Endothelial cell of umbilical vein (primary cell): ENCODE measurements around the gene RNF130. TPM values are rescaled to one million over a fixed set of nuclear protein-coding genes. Genes with fewer than 3 reads are reported as not detected.

Source experiments
- BruUV-seq: library from RNA; stranded (reverse); fragments of 400-500 nt; replicated peaks from 2 replicates; lab custom pipeline; 2021; lab: Mats Ljungman, UMichigan
- CTCF ChIA-PET: fragments of 300-600, 350-600 bp; sonication (Branson Sonifier 250); formaldehyde crosslinking; loops from one replicate; lab custom pipeline; 2021; ENCODE audit warnings: antibody characterized with exemption, inconsistent platforms; lab: Charles Lee
- POLR2A ChIA-PET: fragments of 300-600, 350-600 bp; sonication (Branson Sonifier 250); formaldehyde crosslinking; loops from one replicate; lab custom pipeline; 2021; ENCODE audit warnings: antibody characterized with exemption, inconsistent platforms; lab: Charles Lee
- DNase-seq: peaks from one replicate; pipeline ENCODE4 v3.0.0-alpha.2; 2011; ENCODE audit warnings: low read depth, low spot score
- FAIRE-seq: peaks from 2 replicates; lab custom pipeline; 2011; peaks lifted over from hg19 to GRCh38; lab: Jason Lieb, UNC
- H2AFZ ChIP-seq: 2 replicates; pipeline ENCODE4 v1.6.0; 2012; ENCODE audit warnings: low read depth, low read length, control low read depth, inconsistent platforms
- H3K27ac ChIP-seq: 2 replicates; pipeline ENCODE4 v1.5.1; 2011; ENCODE audit warnings: low read depth, mild to moderate bottlenecking, control low read depth, low read length, moderate library complexity; ENCODE audit not compliant: insufficient read depth
- H3K27me3 ChIP-seq, 2 experiments: 2 replicates each; pipeline versions ENCODE4 v1.6.0 to v1.6.1; 2011; ENCODE audit warnings: low read length in 2 of 2, mixed read lengths in 1 of 2; ENCODE audit not compliant: control insufficient read depth in 2 of 2, insufficient read depth in 2 of 2
- H3K36me3 ChIP-seq, 2 experiments: 2 replicates in 1 of 2; 3 replicates in 1 of 2; pipeline ENCODE4 v1.5.1; 2011; ENCODE audit warnings: low read length in 2 of 2, mild to moderate bottlenecking in 1 of 2, moderate library complexity in 1 of 2; ENCODE audit not compliant: control insufficient read depth in 2 of 2, insufficient read depth in 2 of 2; ENCODE audit errors: extremely low read depth in 1 of 2
- H3K4me1 ChIP-seq: 3 replicates; pipeline ENCODE4 v1.5.1; 2011; ENCODE audit warnings: mild to moderate bottlenecking, low read length; ENCODE audit not compliant: control insufficient read depth, insufficient read depth; ENCODE audit errors: extremely low read depth
- H3K4me2 ChIP-seq: 2 replicates; pipeline ENCODE4 v1.6.1; 2011; ENCODE audit warnings: low read length, control low read depth, mixed read lengths; ENCODE audit not compliant: insufficient read depth
- H3K4me3 ChIP-seq, 3 experiments: fragments of 200-600 bp in 1 of 3; sonication (generic), shearing (Covaris generic) in 1 of 3; replicated peaks in 1 of 3; 2 replicates each; pipeline ENCODE4 v1.5.1; 2011 to 2016; ENCODE audit warnings: control low read depth in 3 of 3, low read length in 3 of 3, mild to moderate bottlenecking in 2 of 3, inconsistent platforms in 1 of 3, low read depth in 1 of 3, moderate library complexity in 1 of 3; ENCODE audit not compliant: insufficient read depth in 1 of 3
- H3K79me2 ChIP-seq: 2 replicates; pipeline ENCODE4 v1.6.0; 2012; ENCODE audit warnings: low read length, inconsistent platforms; ENCODE audit not compliant: control insufficient read depth, insufficient read depth
- H3K9ac ChIP-seq: replicated peaks from 2 replicates; pipeline ENCODE3; 2011; ENCODE audit warnings: low read length, control low read depth; ENCODE audit not compliant: insufficient read depth; ENCODE audit errors: extremely low read depth
- H3K9me1 ChIP-seq: replicated peaks from 3 replicates; pipeline ENCODE4 v1.6.0; 2011; ENCODE audit warnings: mild to moderate bottlenecking, low read length; ENCODE audit not compliant: control insufficient read depth, insufficient read depth; ENCODE audit errors: extremely low read depth
- H3K9me3 ChIP-seq: replicated peaks from 2 replicates; pipeline ENCODE4 v1.5.1; 2012; ENCODE audit warnings: low read length, inconsistent platforms; ENCODE audit not compliant: control insufficient read depth, insufficient read depth
- H4K20me1 ChIP-seq: replicated peaks from 2 replicates; pipeline ENCODE3; 2011; ENCODE audit warnings: mild to moderate bottlenecking, low read length; ENCODE audit not compliant: control insufficient read depth, insufficient read depth; ENCODE audit errors: extremely low read depth
- EZH2 ChIP-seq: IDR thresholded peaks from 2 replicates; pipeline ENCODE4 v1.6.1; 2012; ENCODE audit warnings: borderline replicate concordance, low read depth, mild to moderate bottlenecking, moderate library complexity, low read length, inconsistent platforms; ENCODE audit not compliant: severe bottlenecking
- FOS ChIP-seq: IDR thresholded peaks from 2 replicates; pipeline ENCODE4 v1.6.1; 2011; ENCODE audit warnings: mild to moderate bottlenecking, low read length, moderate library complexity, borderline replicate concordance; ENCODE audit not compliant: insufficient read depth
- GATA2 ChIP-seq: IDR thresholded peaks from 2 replicates; pipeline ENCODE4 v1.7.0; 2011; ENCODE audit warnings: low read depth, mild to moderate bottlenecking, moderate library complexity, mixed read lengths, low read length; ENCODE audit not compliant: insufficient read length, insufficient read depth
- JUN ChIP-seq: IDR thresholded peaks from 2 replicates; pipeline ENCODE4 v1.6.1; 2011; ENCODE audit warnings: borderline replicate concordance, low read depth; ENCODE audit not compliant: insufficient read length, insufficient read depth
- MYC ChIP-seq: IDR thresholded peaks from one replicate; pipeline ENCODE4 v1.6.1; 2011; ENCODE audit warnings: mild to moderate bottlenecking, low read depth, low read length
- POLR2A ChIP-seq: IDR thresholded peaks from 2 replicates; pipeline ENCODE4 v1.6.1; 2012; ENCODE audit warnings: low read depth, mild to moderate bottlenecking, control low read depth, low read length
- POLR2AphosphoS5 ChIP-seq: IDR thresholded peaks from 2 replicates; pipeline ENCODE4 v1.6.1; 2012; ENCODE audit warnings: low read depth, mild to moderate bottlenecking, control low read depth, low read length, moderate library complexity; ENCODE audit not compliant: insufficient read depth
- dilution Hi-C: fragments of 300-500 bp; cut with MboI; formaldehyde crosslinking; loops from one replicate; pipeline ENCODE4 v1.15.0; 2019; ENCODE audit warnings: low sequenced_read_pairs; ENCODE audit not compliant: extremely low pct_ligation_motif_present
- intact Hi-C: fragments of 100-400 bp; cut with micrococcal nuclease; formaldehyde crosslinking; loops from one replicate; pipeline ENCODE4 v1.10.0; 2022
- polyA plus RNA-seq, 4 experiments: library from polyadenylated mRNA; depleted of rRNA in 3 of 4; stranded (reverse) in 3 of 4; unstranded in 1 of 4; fragments of >200 nt; gene quantifications; 2 replicates each; pipeline versions ENCODE4 v1.2.1 to v1.2.3, GENCODE V29; 2011 to 2012; ENCODE audit warnings: missing spikeins in 1 of 4
- total RNA-seq: library from RNA; stranded (reverse); gene quantifications from 2 replicates; pipeline ENCODE4 v1.2.3, GENCODE V29; 2021
- TF ChIP-seq, protein P1 (sequence below), 2 donors: IDR thresholded peaks; 1 replicate in 1 of 2; 2 replicates in 1 of 2; pipeline ENCODE4 v1.5.1; 2011; ENCODE audit warnings: low read length in 2 of 2, mild to moderate bottlenecking in 2 of 2, moderate library complexity in 2 of 2, control low read depth in 1 of 2, inconsistent platforms in 1 of 2, low read depth in 1 of 2; ENCODE audit not compliant: insufficient read depth in 1 of 2; ENCODE audit errors: extremely low read depth in 1 of 2
- TF ChIP-seq, protein P2 (sequence below): IDR thresholded peaks from 2 replicates; pipeline ENCODE4 v1.6.1; 2011; ENCODE audit not compliant: insufficient read depth, insufficient read length

RNF130 gene
- total and polyA plus RNA-seq, 2 donors (not counting 3 experiments of a cell fraction or from before 2014, with no cell fraction given), result 43.0 to 43.1 TPM

DNA sequence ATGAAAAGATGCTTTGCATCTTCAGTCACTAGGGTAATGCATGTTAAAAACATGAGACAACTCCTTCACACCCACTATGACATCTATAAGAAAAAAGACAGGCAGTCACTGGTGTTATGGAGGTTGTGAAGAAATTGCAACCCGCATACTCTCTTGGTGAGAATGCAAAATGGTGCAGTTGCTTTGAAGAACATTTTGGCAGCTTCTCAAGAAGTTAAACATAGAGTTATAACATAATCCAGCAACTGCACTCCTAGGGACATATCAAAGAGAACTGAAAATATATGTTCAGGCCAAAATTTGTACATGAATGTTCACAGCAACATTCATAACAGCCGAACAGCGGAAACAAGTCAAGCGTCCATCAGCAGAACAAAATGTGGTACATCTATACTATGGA lies 117.6 kb downstream of the RNF130 start:
- H3K9ac ChIP-seq, result no peak overlapping the region
- H3K27ac ChIP-seq, result no peak overlapping the region
- dilution Hi-C loops, result no loop called here
- H4K20me1 ChIP-seq, result no peaks in the 10 kb centered on the region
- POLR2A ChIA-PET, result no interaction called here
- DNase-seq, result no peak
- no peak overlapping the region for H3K4me2 ChIP-seq
- H2AFZ ChIP-seq, result no peak overlapping the region
- no peak overlapping the region for H3K4me3 ChIP-seq
- no peaks in the 10 kb centered on the region for H3K27me3 ChIP-seq
- no peak for FAIRE-seq
- no peak for TF ChIP-seq FOS
- no peak for TF ChIP-seq EZH2
- TF ChIP-seq, protein P1, sequence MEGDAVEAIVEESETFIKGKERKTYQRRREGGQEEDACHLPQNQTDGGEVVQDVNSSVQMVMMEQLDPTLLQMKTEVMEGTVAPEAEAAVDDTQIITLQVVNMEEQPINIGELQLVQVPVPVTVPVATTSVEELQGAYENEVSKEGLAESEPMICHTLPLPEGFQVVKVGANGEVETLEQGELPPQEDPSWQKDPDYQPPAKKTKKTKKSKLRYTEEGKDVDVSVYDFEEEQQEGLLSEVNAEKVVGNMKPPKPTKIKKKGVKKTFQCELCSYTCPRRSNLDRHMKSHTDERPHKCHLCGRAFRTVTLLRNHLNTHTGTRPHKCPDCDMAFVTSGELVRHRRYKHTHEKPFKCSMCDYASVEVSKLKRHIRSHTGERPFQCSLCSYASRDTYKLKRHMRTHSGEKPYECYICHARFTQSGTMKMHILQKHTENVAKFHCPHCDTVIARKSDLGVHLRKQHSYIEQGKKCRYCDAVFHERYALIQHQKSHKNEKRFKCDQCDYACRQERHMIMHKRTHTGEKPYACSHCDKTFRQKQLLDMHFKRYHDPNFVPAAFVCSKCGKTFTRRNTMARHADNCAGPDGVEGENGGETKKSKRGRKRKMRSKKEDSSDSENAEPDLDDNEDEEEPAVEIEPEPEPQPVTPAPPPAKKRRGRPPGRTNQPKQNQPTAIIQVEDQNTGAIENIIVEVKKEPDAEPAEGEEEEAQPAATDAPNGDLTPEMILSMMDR (IDR thresholded peaks at IDR 0.05; ENCODE audit: extremely low read depth in 1 of 2, insufficient read depth in 1 of 2, low read depth in 1 of 2, low read length in 2 of 2), result no peak
- TF ChIP-seq GATA2, result no peak
- no peak for TF ChIP-seq POLR2AphosphoS5
- no peak for TF ChIP-seq POLR2A
- no peak for TF ChIP-seq JUN
- TF ChIP-seq, protein P2, sequence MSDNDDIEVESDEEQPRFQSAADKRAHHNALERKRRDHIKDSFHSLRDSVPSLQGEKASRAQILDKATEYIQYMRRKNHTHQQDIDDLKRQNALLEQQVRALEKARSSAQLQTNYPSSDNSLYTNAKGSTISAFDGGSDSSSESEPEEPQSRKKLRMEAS, result no peak
- TF ChIP-seq MYC, result no peak
- no peaks in the 10 kb centered on the region for H3K36me3 ChIP-seq
- H3K9me3 ChIP-seq, result no peaks in the 10 kb centered on the region
- intact Hi-C loops, result no loop called here
- BruUV-seq, result no TSS peak
- no peaks in the 10 kb centered on the region for H3K4me1 ChIP-seq
- no peaks in the 10 kb centered on the region for H3K79me2 ChIP-seq
- no peaks in the 10 kb centered on the region for H3K9me1 ChIP-seq
- CTCF ChIA-PET, result no interaction called here
